Activated naive CD4-positive, alpha-beta T cell (primary cell): Measurements from ENCODE around the gene CAMKMT.
"Not testable (repeated sequence)": the region's sequence is repeated elsewhere in the genome, so short reads cannot be mapped to it uniquely, and the experiment has no call there.

Experiments used
- DNase-seq, 4 experiments: peaks; one replicate each; lab custom pipeline; 2025; lab: John Stamatoyannopoulos, UW

CAMKMT gene

DNA sequence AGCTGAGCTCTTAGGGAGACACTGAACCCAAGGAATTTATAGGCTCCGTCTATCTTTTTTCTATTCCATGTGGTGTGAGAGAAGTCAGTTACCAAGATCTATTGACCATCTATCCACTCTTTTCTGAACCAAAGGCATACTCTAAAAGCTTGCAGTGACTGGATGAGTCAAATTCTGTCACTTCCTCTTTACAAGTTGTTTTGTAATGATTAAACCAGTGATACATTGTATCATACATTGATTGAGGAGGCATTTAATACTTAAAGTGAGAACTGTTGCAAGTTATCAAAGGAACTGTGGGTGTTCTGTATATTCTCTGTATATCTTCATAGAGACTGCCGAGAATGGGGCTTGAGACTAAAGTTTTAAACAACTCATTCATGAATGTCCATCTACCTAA lies 188.8 kb downstream of the CAMKMT start:
- no peak for DNase-seq

DNA sequence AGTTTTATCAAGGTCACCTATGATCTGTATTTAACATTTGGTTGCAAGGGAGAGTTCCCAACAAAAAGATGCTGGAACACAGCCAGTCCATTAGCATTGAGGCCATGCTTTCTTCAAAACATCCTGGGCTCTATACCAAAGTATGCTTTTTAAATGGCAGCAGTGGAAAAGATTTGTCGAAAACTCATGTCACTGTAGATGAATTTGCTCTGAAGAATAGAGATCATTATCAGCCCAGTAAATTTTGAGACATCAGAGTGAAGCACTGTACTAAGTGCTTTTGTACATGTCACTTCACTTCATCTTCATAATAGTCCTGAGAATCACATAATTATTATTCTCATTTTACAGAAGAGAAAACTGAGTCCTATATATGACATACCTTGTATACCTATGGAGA lies 189.8 kb downstream of the CAMKMT start:
- DNase-seq, result no peak

DNA sequence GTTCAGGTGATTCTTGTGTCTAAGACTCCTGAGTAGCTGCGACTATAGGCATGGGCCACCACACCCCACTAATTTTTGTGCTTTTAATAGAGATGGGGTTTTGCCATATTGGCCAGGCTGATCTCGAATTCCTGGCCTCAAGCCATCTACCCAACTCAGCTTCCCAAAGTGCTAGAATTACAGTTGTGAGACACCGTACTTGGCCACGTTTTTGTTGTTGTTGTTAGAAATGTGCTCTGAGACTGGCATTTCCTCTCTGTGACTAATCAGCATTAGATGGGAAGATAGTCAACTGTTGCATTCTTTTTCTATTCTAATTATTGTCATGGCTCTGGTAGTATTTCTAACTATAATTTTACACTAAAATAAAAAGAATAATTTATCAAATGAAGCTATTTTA lies 191.7 kb downstream of the CAMKMT start:
- DNase-seq, result no peak

DNA sequence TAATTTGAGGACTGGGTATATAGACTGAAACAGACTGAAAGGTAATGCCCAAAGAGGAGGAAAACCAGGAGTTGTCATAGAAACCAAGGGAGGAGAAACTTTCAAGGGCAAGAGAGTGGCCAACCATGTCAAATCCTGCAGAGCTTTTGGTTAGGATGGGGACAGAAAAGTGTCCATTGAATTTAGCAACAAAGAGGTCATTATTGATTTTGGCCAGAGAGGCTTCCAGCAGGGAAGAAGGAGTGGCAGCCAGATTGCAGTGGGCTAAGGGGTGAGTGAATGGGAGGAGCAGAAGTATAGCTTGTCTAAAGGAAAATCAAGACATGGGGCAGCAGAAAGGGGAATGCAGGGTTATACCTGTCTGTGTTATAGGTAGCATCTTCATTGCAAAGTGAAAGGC lies 194.0 kb downstream of the CAMKMT start:
- no peak for DNase-seq

DNA sequence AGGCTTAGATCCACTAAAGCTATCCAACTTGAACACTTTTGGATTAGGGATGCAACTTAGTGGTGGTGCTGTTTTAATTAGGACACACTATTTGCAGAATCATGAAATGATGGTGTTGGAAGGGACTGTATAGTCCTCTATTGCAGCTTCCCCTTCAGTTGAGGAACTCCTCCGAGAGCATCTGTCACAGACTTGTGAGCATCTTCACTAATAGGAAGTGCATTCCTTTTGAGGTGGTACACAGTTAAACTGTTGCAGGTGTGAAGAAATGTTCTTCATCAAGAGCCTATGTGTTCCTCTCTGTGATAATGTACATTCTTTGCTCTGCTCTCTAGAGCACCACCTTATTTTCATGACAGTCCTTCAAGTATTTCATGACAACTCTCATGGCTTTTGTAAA lies 197.4 kb downstream of the CAMKMT start:
- no peak for DNase-seq

DNA sequence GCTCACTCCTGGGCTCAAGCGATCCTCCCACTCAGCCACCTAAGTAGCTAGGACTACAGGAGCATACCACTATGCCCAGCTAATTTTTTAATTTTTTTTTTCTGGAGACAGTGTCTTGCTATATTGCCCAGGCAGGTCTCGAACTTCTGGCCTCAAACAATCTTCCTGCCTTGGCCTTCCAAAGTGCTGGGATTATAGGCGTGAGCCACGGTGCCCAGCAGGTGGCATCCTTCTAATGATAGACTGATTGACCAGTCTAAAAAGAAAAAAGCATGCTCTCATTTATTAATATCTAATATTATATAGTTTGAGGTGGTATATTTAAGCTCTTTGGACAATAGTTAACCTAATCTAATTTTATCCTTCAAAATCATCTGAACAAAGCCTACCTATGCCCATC lies 198.6 kb downstream of the CAMKMT start:
- no peak for DNase-seq

DNA sequence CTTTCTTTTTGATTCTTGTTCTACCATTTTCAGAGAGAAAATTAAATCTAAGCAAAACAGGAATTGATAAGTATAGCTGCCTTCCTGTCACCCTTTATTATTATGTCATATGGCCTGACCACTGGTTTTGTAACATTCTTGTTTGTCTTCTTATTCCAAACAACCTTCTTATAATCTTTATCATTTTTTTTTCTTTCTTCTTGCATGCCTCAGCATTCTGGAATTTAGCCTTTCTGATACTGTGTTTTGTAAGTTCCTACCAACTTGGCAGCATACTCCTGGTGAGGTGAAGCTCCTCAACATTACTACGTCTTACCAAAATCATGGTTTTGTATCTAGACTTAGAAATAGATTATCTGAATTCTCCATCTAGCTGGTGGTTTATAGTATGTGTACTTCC lies 199.2 kb downstream of the CAMKMT start:
- DNase-seq, result no peak

DNA sequence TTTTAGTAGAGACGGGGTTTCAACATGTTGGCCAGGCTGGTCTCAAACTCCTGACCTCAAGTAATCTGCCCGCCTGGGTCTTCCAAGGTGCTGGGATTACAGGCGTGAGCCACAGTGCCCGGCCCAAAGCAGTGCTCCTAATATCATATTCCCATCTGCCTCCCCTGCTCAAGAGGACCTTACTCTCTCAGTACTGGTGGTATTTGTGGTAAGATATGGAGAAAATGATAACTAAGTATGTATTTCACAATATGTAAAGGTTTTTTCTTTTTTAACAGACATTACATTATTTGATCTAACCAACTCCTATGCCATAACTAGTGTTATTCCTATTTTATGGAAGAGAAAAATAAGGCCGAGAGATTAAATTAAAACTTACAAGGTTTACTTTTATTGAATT lies 201.0 kb downstream of the CAMKMT start:
- no peak for DNase-seq

DNA sequence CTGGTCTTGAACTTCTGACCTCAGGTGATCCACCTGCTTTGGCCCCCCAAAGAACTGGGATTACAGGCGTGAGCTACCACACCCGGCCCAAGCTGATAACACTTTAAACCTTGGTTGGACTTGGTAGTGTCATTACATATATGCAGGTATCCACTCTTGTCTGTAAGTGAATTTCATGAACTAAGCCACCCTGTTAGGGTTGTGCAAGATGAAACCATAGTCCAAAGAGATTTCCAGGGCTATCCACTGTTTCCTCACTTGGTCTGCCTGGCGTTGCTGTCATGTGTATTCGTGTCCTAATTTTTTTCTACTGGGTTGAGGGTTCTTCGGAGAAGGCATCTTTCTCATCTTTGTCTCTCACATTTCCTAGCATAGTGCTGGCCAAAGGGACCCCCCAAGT lies 203.0 kb downstream of the CAMKMT start:
- no peak for DNase-seq

DNA sequence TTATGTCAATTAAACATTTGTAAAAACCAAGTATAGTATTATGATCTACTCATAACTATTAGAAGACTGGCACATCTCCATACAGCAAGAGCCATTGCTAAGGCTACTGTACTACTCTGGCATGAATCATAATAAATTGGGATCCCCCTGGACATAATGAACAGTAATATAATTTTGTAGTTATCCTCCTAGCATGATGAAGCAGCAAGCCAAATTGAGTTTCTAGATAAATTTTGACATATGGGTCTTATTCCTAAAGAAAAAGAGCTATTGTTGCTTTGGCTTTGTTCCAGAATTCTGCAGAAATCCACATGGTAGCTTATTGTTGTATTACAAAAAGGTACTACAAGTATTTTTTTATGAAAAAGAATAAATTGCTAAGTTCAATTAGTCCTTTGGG lies 204.3 kb downstream of the CAMKMT start:
- DNase-seq, result no peak

DNA sequence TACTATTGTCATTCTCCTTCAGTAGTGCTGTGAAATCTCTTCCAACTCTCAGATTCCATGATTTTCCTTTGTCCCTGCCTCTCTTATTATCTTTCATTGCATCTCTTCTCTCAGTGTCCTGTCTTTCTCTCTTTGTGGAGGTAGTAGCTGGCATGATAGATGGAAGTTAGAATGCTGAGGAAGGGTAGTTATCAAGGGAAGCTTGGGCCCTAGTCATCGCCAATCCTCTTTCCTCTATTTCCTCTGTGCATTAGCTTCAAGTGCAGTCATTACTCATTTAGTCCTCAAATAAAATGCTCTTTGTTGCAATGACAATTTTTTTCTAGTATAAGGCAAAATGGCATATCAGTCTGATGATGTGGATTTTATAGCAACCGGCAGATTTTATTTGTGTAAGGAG lies 207.7 kb downstream of the CAMKMT start:
- no peak for DNase-seq

DNA sequence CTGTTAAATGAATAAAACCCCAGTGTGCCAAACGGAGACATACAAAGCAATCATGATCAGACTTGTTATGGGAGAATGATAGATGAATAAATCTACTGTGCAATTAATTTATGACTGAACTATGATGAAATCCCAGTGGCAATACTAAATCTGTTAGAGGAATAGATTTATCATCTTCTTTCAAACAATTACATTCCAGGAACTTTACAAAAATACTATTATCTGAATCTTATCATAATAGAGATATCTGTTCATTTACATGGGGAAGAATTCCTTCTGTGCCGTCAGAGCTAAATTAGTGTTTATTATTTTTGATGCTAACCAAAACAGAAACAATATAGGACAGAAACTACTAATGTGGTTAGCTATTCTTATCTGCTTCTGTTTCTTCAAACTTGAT lies 208.5 kb downstream of the CAMKMT start:
- DNase-seq, result no peak

DNA sequence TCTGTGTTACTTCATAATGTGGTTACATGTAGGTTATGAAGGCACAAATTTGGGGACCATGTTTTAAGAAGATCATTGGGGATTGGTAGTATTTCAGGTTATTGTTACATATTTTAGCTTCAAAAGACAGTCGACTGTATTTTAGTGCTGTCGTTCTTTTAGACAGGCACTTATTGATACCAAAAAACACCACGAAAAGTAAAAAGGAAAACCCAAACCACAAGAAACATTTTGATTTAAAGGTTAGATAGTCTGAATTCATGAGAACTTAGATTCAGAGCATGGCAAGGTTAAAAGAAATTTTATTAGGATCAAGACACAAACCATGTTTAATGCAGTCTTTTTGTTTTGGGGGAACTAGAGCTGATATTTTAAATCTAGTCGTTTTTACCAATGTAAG lies 209.0 kb downstream of the CAMKMT start:
- DNase-seq, result no peak

DNA sequence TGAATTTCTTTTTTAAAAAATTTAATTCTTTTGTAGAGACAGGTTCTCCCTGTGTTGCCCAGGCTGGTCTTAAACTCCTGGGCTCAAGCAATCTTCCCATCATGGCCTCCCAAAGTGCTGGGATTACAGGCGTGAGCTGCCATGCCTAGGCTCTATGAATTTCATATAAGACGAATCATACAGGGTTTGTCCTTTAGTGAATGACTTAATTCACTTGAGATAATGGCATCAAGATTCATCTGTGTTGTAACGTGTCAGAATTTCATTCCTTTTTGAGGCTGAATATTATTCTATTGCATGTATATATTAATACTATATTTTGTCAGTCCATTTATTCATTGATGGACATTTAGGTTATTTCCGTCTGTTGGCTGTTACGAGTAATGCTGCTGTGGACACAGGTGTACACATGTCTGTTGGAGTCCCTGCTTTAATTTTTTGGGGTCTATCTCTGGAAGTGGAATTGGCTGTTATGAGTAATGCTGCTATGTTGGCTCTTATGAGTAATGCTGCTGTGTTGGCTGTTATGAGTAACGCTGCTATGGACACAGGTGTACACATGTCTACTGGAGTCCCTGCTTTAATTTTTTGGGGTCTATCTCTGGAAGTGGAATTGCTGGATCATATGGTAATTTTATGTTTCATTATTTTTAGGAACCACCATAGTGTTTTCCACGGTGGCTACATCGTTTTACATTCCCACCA lies 210.6 kb downstream of the CAMKMT start:
- DNase-seq, result no peak

DNA sequence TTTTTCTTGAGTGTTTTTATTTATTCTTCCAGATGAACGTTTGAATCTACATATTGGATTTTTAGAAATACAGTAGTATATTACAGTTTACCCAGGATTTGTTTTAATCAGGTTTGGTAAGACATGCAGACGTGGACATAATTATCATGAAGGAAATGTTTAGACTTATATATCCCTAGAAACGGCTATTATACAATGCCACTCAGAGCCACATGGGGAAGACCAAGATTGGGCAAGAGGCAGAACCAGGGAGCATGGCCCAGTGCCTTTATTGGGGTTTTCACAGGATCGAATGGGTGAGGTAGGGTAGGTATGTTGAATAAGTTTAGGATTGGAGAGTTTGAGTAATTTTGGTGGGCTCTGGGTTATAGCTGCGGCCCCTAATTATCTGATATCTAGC lies 212.2 kb downstream of the CAMKMT start:
- DNase-seq, result no peak

DNA sequence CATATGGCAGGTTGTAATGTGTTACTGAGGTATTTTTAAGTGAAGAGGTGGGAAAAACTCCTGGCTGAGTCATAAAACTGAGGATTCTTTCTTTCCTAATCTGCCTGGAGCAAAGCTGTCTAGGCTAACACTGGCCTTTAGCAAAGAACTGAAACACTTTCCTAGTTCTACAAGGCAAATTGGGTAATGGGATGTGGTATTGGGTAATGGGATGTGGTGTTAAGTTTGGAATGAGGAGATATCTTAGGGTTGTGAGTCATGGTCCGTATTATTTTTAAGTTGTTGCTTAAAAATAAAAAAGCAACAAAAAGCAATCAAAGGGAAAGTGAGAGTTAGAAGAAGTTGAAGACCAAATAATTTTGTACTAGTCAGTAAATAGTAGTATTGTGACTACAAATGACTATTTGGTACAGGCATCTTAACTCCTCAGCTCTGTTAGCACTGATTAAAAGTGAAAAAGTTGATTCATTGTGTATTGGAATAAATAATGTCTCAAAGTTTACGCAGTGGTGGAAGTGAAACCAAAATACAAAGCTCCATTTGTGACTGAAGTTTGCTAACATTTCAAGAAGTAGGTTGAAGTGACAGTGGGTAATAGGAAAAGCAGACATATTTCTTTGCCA lies 216.8 kb downstream of the CAMKMT start:
- no peak for DNase-seq

DNA sequence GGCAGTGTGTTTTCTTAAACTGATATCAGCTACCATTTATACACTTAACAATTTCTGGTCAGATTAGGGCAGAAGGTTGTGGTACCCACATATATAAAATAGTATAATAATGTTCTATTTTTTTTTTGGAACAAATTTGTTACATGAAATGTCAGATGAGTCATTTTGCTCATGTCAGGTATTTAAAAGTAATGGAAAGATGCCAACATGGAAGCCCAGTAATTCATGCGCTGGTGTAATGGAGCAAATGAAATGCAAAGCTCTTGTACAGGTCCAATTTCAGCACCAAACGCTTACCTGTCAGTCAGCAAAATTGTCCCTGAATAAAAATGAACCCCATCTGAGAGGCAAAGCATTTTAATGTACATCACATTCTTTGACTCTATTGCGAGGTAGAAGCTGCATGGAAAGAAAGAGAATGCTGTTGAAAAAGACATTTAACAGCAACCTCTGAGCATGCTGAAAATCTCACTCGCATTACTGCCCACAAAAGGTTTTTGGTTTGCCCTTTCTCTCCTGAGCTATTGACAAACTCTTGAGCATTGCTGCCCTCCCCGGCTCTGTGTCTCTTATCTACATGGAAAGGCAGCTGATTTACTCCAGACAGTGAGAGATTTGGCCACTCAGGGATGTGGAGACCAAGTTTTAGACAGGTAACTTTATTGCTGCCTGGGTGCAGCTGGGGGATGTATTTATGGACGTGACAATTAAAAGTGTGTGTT lies 217.5 kb downstream of the CAMKMT start:
- no peak for DNase-seq

DNA sequence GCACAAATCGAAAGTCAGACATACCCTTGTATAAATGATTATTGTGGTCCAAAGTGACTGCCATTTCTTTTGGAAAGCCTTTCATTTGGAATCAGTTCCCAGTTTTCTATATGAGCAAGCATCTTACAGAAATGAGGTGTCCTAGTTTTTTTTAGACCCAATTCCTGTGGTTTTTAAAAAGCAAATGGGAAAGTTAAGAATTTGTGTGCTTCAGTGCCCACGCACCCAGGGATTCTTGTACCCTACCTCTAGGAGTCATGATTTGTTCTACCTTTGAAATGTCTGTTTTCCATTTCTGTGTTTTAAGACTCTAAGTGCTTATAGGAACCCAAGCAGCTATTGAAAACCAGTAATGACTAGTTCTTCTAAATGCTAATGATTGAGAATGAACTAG lies 218.1 kb downstream of the CAMKMT start:
- DNase-seq, result no peak

DNA sequence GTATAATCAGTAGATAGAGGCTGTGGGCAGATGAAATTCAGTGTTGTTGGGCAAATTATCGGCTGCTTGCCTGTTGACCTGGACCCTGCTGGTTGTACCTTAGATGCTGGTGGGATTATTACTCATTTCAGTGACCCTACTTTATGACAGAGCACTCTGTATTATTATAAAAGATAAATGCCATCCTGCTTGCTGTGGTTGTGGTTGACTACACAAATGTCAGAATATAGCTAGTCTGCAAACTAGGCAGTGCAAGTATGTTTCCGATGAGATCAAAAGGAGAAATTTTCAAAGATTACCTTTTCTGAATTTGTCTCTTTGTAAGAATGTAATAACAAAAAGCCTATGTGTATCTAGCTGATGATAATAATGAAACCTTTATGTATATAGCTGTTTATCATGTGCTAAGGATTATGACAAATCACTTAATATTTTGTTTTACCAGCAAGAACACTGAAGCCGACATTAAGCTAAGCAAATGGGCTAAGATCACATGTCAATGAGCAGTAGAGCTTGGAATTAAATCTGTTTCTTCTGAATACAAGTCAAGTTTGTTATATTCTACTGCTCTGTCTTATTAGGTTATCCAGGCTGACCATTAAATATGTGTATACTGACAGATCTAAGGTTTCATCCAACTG lies 219.2 kb downstream of the CAMKMT start:
- DNase-seq, result no peak

DNA sequence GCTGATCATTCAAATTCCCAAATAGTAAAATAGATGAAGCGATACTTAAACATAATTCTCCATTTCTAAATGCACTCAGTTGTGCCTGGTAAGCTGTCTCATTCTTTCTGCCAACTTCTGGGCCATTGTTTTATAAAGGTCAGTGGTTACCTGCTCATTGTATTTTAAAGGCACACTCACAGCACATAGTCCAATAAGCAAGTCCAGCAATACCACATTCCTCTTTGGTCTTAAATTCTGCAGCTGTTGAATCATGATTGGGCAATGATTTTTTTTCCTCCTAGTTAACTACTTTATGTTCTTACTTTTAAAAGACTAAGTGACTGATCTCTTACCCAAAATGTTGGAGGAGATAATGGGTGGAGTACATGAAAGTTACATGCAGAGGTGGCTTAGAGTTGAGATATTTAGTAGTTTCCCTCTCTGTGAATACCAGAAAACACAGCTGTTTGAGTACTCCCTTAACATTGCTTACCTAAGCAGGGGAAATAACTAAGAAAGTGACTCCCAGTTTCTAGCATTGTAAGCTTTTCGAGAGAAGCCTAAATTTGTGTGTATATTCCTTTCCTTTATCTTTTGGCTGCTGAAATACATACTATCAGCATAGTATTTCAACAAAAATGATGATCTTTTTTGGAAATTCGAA lies 220.7 kb downstream of the CAMKMT start:
- DNase-seq, result no peak

DNA sequence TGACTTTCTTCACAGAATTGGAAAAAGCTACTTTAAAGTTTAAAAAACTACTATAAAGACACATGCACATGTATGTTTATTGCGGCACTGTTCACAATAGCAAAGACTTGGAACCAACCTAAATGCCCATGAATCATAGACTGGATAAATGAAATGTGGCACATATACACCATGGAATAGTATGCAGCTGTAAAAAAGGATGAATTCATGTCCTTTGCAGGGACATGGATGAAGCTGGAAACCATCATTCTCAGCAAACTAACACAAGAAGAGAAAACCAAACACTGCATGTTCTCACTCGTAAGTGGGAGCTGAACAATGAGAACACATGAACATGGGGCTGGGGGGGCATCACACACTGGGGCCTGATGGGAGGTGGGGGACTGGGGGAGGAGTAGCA lies 233.9 kb downstream of the CAMKMT start:
- DNase-seq, result not testable (repeated sequence)

DNA sequence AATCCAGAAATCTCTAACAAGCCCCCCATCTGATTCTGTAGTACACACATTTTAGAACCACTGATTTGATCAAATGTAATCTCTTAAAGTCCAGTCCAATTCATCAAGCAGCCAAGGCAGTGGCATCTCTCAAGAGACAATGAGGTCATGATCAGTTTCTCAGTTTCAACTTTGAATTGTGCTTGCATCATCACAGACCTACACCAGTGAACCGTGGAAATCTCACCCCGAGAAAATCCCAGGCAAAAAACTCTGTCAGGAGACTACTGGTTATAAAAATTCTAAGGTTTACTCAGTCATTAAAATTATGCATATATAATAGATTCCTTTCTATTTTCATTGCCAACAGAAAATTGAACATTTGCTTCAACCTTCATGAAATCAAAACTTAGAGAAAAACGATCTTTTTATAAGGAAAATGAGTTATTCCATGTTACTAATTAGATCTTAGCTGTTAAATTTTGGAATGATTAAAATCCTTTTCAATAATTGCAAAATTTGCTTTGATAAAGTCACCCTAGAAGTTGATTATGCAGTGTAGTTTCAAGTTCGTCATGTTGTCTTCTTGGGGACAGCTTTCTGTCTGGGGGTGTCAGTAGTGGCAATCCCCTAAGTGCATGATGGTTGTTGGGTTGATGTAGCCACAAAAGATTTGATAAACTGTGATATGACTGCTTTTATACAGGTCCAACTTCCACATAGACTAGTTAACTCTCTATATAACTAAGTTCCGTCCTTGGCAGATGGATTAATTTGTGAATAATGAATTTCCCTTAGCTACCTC lies 235.0 kb downstream of the CAMKMT start:
- DNase-seq, result no peak
